ENCODE results near the gene DDX23.

DDX23 gene

GRCh38 chr12:48824905-48825304, 27.1 kb downstream of the DDX23 start:
- DNase-seq (ENCODE audit: low read depth) = no peak
- TF ChIP-seq, protein P1, sequence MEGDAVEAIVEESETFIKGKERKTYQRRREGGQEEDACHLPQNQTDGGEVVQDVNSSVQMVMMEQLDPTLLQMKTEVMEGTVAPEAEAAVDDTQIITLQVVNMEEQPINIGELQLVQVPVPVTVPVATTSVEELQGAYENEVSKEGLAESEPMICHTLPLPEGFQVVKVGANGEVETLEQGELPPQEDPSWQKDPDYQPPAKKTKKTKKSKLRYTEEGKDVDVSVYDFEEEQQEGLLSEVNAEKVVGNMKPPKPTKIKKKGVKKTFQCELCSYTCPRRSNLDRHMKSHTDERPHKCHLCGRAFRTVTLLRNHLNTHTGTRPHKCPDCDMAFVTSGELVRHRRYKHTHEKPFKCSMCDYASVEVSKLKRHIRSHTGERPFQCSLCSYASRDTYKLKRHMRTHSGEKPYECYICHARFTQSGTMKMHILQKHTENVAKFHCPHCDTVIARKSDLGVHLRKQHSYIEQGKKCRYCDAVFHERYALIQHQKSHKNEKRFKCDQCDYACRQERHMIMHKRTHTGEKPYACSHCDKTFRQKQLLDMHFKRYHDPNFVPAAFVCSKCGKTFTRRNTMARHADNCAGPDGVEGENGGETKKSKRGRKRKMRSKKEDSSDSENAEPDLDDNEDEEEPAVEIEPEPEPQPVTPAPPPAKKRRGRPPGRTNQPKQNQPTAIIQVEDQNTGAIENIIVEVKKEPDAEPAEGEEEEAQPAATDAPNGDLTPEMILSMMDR (IDR thresholded peaks at IDR 0.05; ENCODE audit: control insufficient read depth, extremely low read depth, insufficient read depth) = no peak
- no peak overlapping the region for H3K4me3 ChIP-seq (ENCODE audit: low read depth, low read length)

DNA sequence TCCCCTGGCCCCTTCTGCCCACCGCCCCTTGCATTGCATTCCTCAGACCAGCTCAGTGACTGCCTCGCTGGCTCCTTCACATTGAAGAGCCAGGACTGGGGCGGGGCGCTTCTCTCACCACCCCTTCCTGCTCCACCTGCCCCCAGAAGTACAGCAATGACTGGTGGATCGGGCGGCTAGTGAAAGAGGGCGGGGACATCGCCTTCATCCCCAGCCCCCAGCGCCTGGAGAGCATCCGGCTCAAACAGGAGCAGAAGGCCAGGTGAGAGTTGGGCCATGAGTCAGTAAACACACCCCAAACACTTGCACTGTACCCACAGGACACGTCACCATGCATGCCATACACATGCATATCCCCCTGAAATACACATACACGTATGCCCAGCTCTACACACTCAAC, 27.9 kb downstream of the DDX23 start:
- DNase-seq (ENCODE audit: low read depth) = no peak
- no peak overlapping the region for H3K4me3 ChIP-seq (ENCODE audit: low read depth, low read length)
- TF ChIP-seq, protein P1 (IDR thresholded peaks at IDR 0.05; ENCODE audit: control insufficient read depth, extremely low read depth, insufficient read depth) = no peak

GRCh38 chr12:48823281-48823680, 28.7 kb downstream of the DDX23 start:
- TF ChIP-seq, protein P1 (IDR thresholded peaks at IDR 0.05; ENCODE audit: control insufficient read depth, extremely low read depth, insufficient read depth) = no peak
- no peak overlapping the region for H3K4me3 ChIP-seq (ENCODE audit: low read depth, low read length)
- no peak for DNase-seq (ENCODE audit: low read depth)

- no peak for DNase-seq (ENCODE audit: low read depth)
- TF ChIP-seq, protein P1 (IDR thresholded peaks at IDR 0.05; ENCODE audit: control insufficient read depth, extremely low read depth, insufficient read depth) = no peak
- H3K4me3 ChIP-seq (ENCODE audit: low read depth, low read length) = no peak overlapping the region
Measured at GRCh38 chr12:48822711-48823110, 29.3 kb downstream of the DDX23 start.

DNA sequence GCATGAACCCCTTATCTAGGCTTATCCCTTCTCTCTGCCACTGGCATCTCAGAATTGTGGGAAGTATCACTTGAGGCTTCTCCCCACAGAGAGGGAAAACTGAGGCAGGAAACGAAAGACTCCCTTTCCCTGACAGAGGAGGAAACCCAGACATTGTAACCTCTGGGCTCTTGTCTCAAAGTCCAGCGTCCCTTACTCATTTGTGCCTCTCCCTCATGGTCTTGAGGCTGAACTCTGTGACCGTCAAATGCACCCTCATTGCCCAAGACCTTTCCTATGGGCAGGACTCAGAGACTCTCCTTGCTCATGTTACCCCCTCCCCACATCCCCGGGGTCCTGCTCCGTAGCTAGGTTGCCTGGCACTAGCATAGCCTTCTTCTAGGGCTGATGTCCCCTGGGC, 29.8 kb downstream of the DDX23 start:
- H3K4me3 ChIP-seq (ENCODE audit: low read depth, low read length) = no peak overlapping the region
- DNase-seq (ENCODE audit: low read depth) = no peak
- TF ChIP-seq, protein P1 (IDR thresholded peaks at IDR 0.05; ENCODE audit: control insufficient read depth, extremely low read depth, insufficient read depth) = no peak

DNA sequence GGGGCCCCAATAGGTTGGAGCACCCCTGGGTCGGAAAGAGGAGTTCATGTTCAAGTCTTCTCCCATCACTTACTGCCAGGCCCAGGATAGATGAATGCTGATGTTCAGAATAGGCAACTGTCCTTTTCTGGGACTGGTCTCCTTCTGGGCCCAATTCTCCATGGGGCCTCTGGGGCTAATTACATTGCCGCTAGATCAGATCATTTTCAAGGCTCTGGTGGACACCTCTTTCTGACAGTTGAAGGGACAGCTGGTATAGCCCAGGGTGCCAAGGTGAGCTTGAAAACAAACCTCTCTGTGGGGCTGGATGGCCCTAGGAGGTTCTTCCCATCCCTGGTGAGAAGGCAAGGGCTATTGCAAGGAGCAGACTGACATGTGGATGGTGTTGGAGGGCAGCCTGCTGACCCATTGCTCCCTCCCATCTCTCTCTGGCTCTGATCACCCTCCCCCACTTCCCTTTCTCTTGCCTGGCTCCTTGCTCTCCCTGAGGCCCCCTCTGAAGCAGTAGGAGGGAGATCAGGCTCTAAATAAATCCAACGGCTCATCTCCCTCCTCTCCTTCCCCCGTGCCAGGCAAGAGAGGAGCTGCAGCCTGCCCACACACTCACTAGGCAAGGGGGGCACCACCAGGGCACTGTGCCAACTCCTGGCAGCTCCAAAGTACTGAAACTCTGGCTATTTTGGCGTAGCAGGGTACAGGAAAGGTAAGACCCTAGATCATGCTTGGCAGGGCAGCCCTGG, 31.8 kb downstream of the DDX23 start:
- TF ChIP-seq, protein P1 (IDR thresholded peaks at IDR 0.05; ENCODE audit: control insufficient read depth, extremely low read depth, insufficient read depth) = no peak
- no peak overlapping the region for H3K4me3 ChIP-seq (ENCODE audit: low read depth, low read length)
- DNase-seq (ENCODE audit: low read depth) = no peak

Measured in LNCaP clone FGC (cell line).